IMR-90 (cell line): ENCODE data around the gene KIF15. TPM values are rescaled to one million over a fixed set of nuclear protein-coding genes. Genes with fewer than 3 reads are reported as not detected.
"Not testable (repeated sequence)": the region's sequence is repeated elsewhere in the genome, so short reads cannot be mapped to it uniquely, and the experiment has no call there.

Source experiments
- ATAC-seq: fragments of 200-7000 bp; cut with Tn5 transposase; 2 replicates; pipeline ENCODE4 v1.9.1; 2020; ENCODE audit warnings: low read depth, mild to moderate bottlenecking, moderate library complexity
- BruUV-seq: library from RNA; stranded (reverse); fragments of 400-500 nt; replicated peaks from 2 replicates; lab custom pipeline; 2021; lab: Mats Ljungman, UMichigan
- CTCF ChIA-PET: fragments of 300-600 bp; formaldehyde crosslinking; extraction: SDS; loops from one replicate; lab custom pipeline; 2021; ENCODE audit warnings: antibody characterized with exemption; lab: Yijun Ruan, JAX
- POLR2A ChIA-PET: fragments of 300-600 bp; sonication (Branson Sonifier 250); formaldehyde crosslinking; loops from one replicate; lab custom pipeline; 2022; ENCODE audit warnings: antibody characterized with exemption; ENCODE audit not compliant: unreplicated experiment; lab: Charles Lee
- DNase-seq: peaks from one replicate; pipeline ENCODE4 v3.0.0; 2013
- H2AFZ ChIP-seq: replicated peaks from 2 replicates; pipeline ENCODE3; 2013; ENCODE audit warnings: low read length, mild to moderate bottlenecking; ENCODE audit not compliant: poor library complexity
- H2AK5ac ChIP-seq: 2 replicates; pipeline ENCODE4 v1.6.1; 2013; ENCODE audit warnings: low read depth, low read length, inconsistent platforms
- H2AK9ac ChIP-seq: replicated peaks from 2 replicates; pipeline ENCODE3; 2013; ENCODE audit warnings: mild to moderate bottlenecking, low read depth, low read length, moderate library complexity; ENCODE audit not compliant: poor library complexity
- H2BK120ac ChIP-seq: 2 replicates; pipeline ENCODE4 v1.6.1; 2013; ENCODE audit warnings: low read depth, low read length, inconsistent platforms
- H2BK15ac ChIP-seq: 3 replicates; pipeline ENCODE4 v1.6.1; 2013; ENCODE audit warnings: low read depth, low read length, inconsistent platforms
- H2BK20ac ChIP-seq: 2 replicates; pipeline ENCODE4 v1.6.1; 2013; ENCODE audit warnings: low read depth, mild to moderate bottlenecking, inconsistent platforms, low read length, moderate library complexity
- H2BK5ac ChIP-seq: 2 replicates; pipeline ENCODE4 v1.6.1; 2013; ENCODE audit warnings: mild to moderate bottlenecking, low read depth, low read length, inconsistent platforms; ENCODE audit not compliant: poor library complexity, severe bottlenecking
- H3K14ac ChIP-seq: replicated peaks from 2 replicates; pipeline ENCODE4 v1.6.1; 2013; ENCODE audit warnings: low read depth, low read length, inconsistent platforms
- H3K18ac ChIP-seq: 2 replicates; pipeline ENCODE4 v1.6.1; 2013; ENCODE audit warnings: low read depth, low read length, control low read depth
- H3K23ac ChIP-seq: 2 replicates; pipeline ENCODE4 v1.6.1; 2013; ENCODE audit warnings: low read depth, low read length, inconsistent platforms
- H3K27ac ChIP-seq: 2 replicates; pipeline ENCODE4 v1.5.1; 2013; ENCODE audit warnings: mild to moderate bottlenecking, control low read depth, low read length; ENCODE audit not compliant: insufficient read depth
- H3K27me3 ChIP-seq: 2 replicates; pipeline ENCODE4 v1.6.1; 2013; ENCODE audit warnings: low read length; ENCODE audit not compliant: control insufficient read depth, insufficient read depth
- H3K36me3 ChIP-seq: 2 replicates; pipeline ENCODE4 v1.6.1; 2013; ENCODE audit warnings: low read length, mixed read lengths; ENCODE audit not compliant: control insufficient read depth, insufficient read depth
- H3K4ac ChIP-seq: 2 replicates; pipeline ENCODE4 v1.6.1; 2013; ENCODE audit warnings: low read depth, low read length, inconsistent platforms
- H3K4me1 ChIP-seq: 2 replicates; pipeline ENCODE4 v1.6.1; 2013; ENCODE audit warnings: low read length, mixed read lengths; ENCODE audit not compliant: control insufficient read depth, insufficient read depth
- H3K4me2 ChIP-seq: 2 replicates; pipeline ENCODE4 v1.6.1; 2013; ENCODE audit warnings: low read depth, mild to moderate bottlenecking, control low read depth, low read length, moderate library complexity
- H3K4me3 ChIP-seq: 2 replicates; pipeline ENCODE4 v1.5.1; 2013; ENCODE audit warnings: low read depth, mild to moderate bottlenecking, control low read depth, low read length, moderate library complexity; ENCODE audit not compliant: insufficient read depth
- H3K56ac ChIP-seq: 2 replicates; pipeline ENCODE4 v1.6.1; 2013; ENCODE audit warnings: low read length, inconsistent platforms; ENCODE audit not compliant: insufficient read depth; ENCODE audit errors: extremely low read depth
- H3K79me1 ChIP-seq, 2 experiments: 2 replicates each; pipeline ENCODE4 v1.6.1; 2013; ENCODE audit warnings: low read length in 2 of 2, inconsistent platforms in 1 of 2, low read depth in 1 of 2
- H3K9ac ChIP-seq: 2 replicates; pipeline ENCODE4 v1.6.1; 2013; ENCODE audit warnings: low read depth, low read length, control low read depth
- H3K9me1 ChIP-seq: 2 replicates; pipeline ENCODE4 v1.6.1; 2013; ENCODE audit warnings: low read length, inconsistent platforms; ENCODE audit not compliant: insufficient read depth
- H3K9me3 ChIP-seq: 2 replicates; pipeline ENCODE4 v1.6.1; 2013; ENCODE audit warnings: low read length; ENCODE audit not compliant: control insufficient read depth, insufficient read depth
- H4K20me1 ChIP-seq: 2 replicates; pipeline ENCODE4 v1.6.1; 2013; ENCODE audit warnings: low read length, inconsistent platforms; ENCODE audit not compliant: insufficient read depth
- H4K5ac ChIP-seq: 2 replicates; pipeline ENCODE4 v1.6.1; 2013; ENCODE audit warnings: mild to moderate bottlenecking, low read depth, low read length, control low read depth
- H4K8ac ChIP-seq, 2 experiments: 2 replicates each; pipeline ENCODE4 v1.6.1; 2013; ENCODE audit warnings: low read depth in 2 of 2, low read length in 2 of 2, control low read depth in 1 of 2, inconsistent platforms in 1 of 2
- H4K91ac ChIP-seq: 2 replicates; pipeline ENCODE4 v1.6.1; 2013; ENCODE audit warnings: low read depth, low read length, inconsistent platforms; ENCODE audit not compliant: insufficient read depth
- FOS ChIP-seq: fragments of 150-350 bp; IDR thresholded peaks from 2 replicates; pipeline ENCODE4 v1.6.1; 2016; ENCODE audit warnings: low read depth, low read length
- MAFK ChIP-seq: IDR thresholded peaks from 2 replicates; pipeline ENCODE4 v1.6.1; 2012; ENCODE audit warnings: low read depth, low read length, improper control_type of control experiment
- MAZ ChIP-seq: IDR thresholded peaks from 2 replicates; pipeline ENCODE4 v1.6.1; 2012; ENCODE audit warnings: low read depth, mild to moderate bottlenecking, low read length, improper control_type of control experiment, moderate library complexity, borderline replicate concordance
- WGBS, 2 experiments: methylation state at CpG; one replicate each; pipeline versions ENCODE4 v1.1.5 to v1.1.7; 2013; ENCODE audit warnings: missing lambda C conversion rate in 2 of 2; ENCODE audit not compliant: insufficient read length in 1 of 2; ENCODE audit errors: extremely low coverage in 2 of 2; 5-methylcytosine and 5-hydroxymethylcytosine counted together
- dilution Hi-C: fragments of 300-500 bp; cut with HindIII; formaldehyde crosslinking; loops from one replicate; pipeline ENCODE4 v1.14.3; 2018; ENCODE audit warnings: low sequenced_read_pairs; ENCODE audit not compliant: unreplicated experiment
- in situ Hi-C: fragments of 300-500 bp; cut with MboI; formaldehyde crosslinking; loops from 3 replicates; pipeline ENCODE4 v1.14.3; 2019; ENCODE audit warnings: low sequenced_read_pairs, inconsistent platforms, mixed read lengths
- intact Hi-C: fragments of 100-400 bp; cut with micrococcal nuclease; formaldehyde crosslinking; loops from 2 replicates; pipeline ENCODE4 v1.10.0; 2022
- polyA plus RNA-seq, 3 experiments: library from polyadenylated mRNA; depleted of rRNA; stranded (reverse); fragments of >200 nt; gene quantifications; 2 replicates each; pipeline ENCODE4 v1.2.3, GENCODE V29; 2012; ENCODE audit warnings: low replicate concordance in 1 of 3
- total RNA-seq: library from RNA; depleted of rRNA; stranded (reverse); fragments of >200 nt; gene quantifications from 2 replicates; pipeline ENCODE4 v1.2.3, GENCODE V29; 2012

KIF15 gene
- total and polyA plus RNA-seq, 2 of the 4 experiments (the other 2 are of a cell fraction): 3.7 to 8.4 TPM

- no peak for TF ChIP-seq MAFK
- no peak for TF ChIP-seq FOS
These were observed 84.2 kb downstream of the KIF15 start (continued) for GRCh38 chr3:44845528-44846520.

- ChIA-PET POLR2A (no interaction called here), CTCF (no interaction called here)
- Histone ChIP-seq H4K91ac (no peak overlapping the region), H2BK15ac (no peak overlapping the region), H4K5ac (no peak overlapping the region), H3K4ac (no peak overlapping the region), H4K8ac (no peak overlapping the region), H3K4me1 (no peaks in the 10 kb centered on the region), H2AK5ac (no peak overlapping the region), H2BK120ac (no peak overlapping the region), H3K27me3 (no peaks in the 10 kb centered on the region), H3K9ac (no peak overlapping the region), H3K18ac (no peak overlapping the region), H2BK20ac (no peak overlapping the region), H3K56ac (no peak overlapping the region), H3K14ac (no peak overlapping the region), H3K9me1 (no peaks in the 10 kb centered on the region), H2AFZ (no peak overlapping the region), H3K79me1 (no peaks in the 10 kb centered on the region), H3K9me3 (no peaks in the 10 kb centered on the region), H3K36me3 (peaks cover 1% of the 10 kb centered on the region; the same call in 1 of the 2 replicates), H4K20me1 (no peaks in the 10 kb centered on the region), H3K4me3 (no peak overlapping the region), H3K4me2 (no peak overlapping the region), H2BK5ac (no peak overlapping the region), H3K27ac (no peak overlapping the region), H3K23ac (no peak overlapping the region), H2AK9ac (no peak overlapping the region)
- ATAC-seq (no peak), DNase-seq (no peak)
- in situ Hi-C loops: no loop called here
- dilution Hi-C loops: no loop called here
- intact Hi-C loops: loop anchor here (5.0 kb wide), 1 partner anchor 41 kb away; no protein-coding TSS in a partner anchor
- WGBS, 2 experiments: no CpG with 5 or more reads among the region's 1 CpG
- TF ChIP-seq MAZ (no peak), FOS (no peak)
- no TSS peak for BruUV-seq
These were observed 87.0 kb downstream of the KIF15 start for GRCh38 chr3:44848634-44849033.

GRCh38 chr3:44856663-44857062 lies 95.1 kb downstream of the KIF15 start:
- intact Hi-C loops, H3K4ac ChIP-seq, H3K9me3 ChIP-seq, H3K4me3 ChIP-seq, H3K27me3 ChIP-seq, H3K56ac ChIP-seq, H3K4me1 ChIP-seq, H2AFZ ChIP-seq, H3K79me1 ChIP-seq, H4K20me1 ChIP-seq, in situ Hi-C loops, POLR2A ChIA-PET, CTCF ChIA-PET, dilution Hi-C loops, H2BK120ac ChIP-seq, H2BK15ac ChIP-seq, H2AK5ac ChIP-seq, H3K14ac ChIP-seq, H3K9me1 ChIP-seq, H2BK20ac ChIP-seq, H3K23ac ChIP-seq, H4K5ac ChIP-seq, H4K8ac ChIP-seq, H3K18ac ChIP-seq, H3K4me2 ChIP-seq, DNase-seq, BruUV-seq, H2BK5ac ChIP-seq, H3K27ac ChIP-seq, H3K36me3 ChIP-seq, H2AK9ac ChIP-seq, ATAC-seq, H3K9ac ChIP-seq, H4K91ac ChIP-seq: not testable (repeated sequence)
- 100% methylated on average over 1 of the region's 6 CpGs; no CpG with 5 or more reads in 1 of the 2 experiments for WGBS, 2 experiments
